Fibroblast of peridontal ligament (primary cell): Measurements from ENCODE around the gene MPC2.
A peak's percentile ranks its signal among the peaks of the same experiment; 100 is the strongest.

Source experiments
- DNase-seq: peaks from one replicate; pipeline ENCODE4 v3.0.0-alpha.2; 2010; ENCODE audit errors: extremely low read depth

Gene MPC2

GRCh38 chr1:167936930-167937708 is at the start of gene MPC2:
TSS of gene MPC2 (minus strand) at chr1:167937072. CDS start at chr1:167935841, 1,231 bp downstream.
- DNase-seq: peak; percentile 68

- no peak for DNase-seq
Measured at GRCh38 chr1:167984886-167985489, 48.1 kb upstream of the MPC2 start.

GRCh38 chr1:167983797-167984420 is 47.0 kb upstream of the MPC2 start:
- no peak for DNase-seq

GRCh38 chr1:167981933-167982332 is 45.1 kb upstream of the MPC2 start:
- no peak for DNase-seq

- DNase-seq: no peak
Measured at GRCh38 chr1:167977245-167977644, 40.4 kb upstream of the MPC2 start.

- DNase-seq: no peak
Measured at GRCh38 chr1:167974698-167975097, 37.8 kb upstream of the MPC2 start.

- DNase-seq: no peak
Measured at GRCh38 chr1:167973832-167974231, 37.0 kb upstream of the MPC2 start.

- no peak for DNase-seq
Measured at GRCh38 chr1:167968569-167968968, 31.7 kb upstream of the MPC2 start.

- no peak for DNase-seq
Measured at GRCh38 chr1:167966050-167966449, 29.2 kb upstream of the MPC2 start.

GRCh38 chr1:167964646-167965045 is 27.8 kb upstream of the MPC2 start:
- DNase-seq: no peak

GRCh38 chr1:167957710-167958109 is 20.8 kb upstream of the MPC2 start:
- DNase-seq: no peak

- no peak for DNase-seq
Measured at GRCh38 chr1:167955915-167956314, 19.0 kb upstream of the MPC2 start.

- no peak for DNase-seq
Measured at GRCh38 chr1:167950569-167950968, 13.7 kb upstream of the MPC2 start.

GRCh38 chr1:167949785-167950184 is 12.9 kb upstream of the MPC2 start:
- no peak for DNase-seq

- DNase-seq: no peak
Measured at GRCh38 chr1:167947733-167948132, 10.9 kb upstream of the MPC2 start.

- DNase-seq: no peak
Measured at GRCh38 chr1:167943541-167943940, 6.7 kb upstream of the MPC2 start.

GRCh38 chr1:167940264-167940663 is 3.4 kb upstream of the MPC2 start:
- DNase-seq: no peak

- DNase-seq: no peak
Measured at GRCh38 chr1:167938080-167938636, 1.3 kb upstream of the MPC2 start.

- no peak for DNase-seq
Measured at GRCh38 chr1:167937709-167938010, 788 bp upstream of the MPC2 start.

GRCh38 chr1:167936068-167936929 is 573 bp downstream of the MPC2 start, which contains the start of gene DCAF6:
TSS of gene DCAF6 (plus strand) at chr1:167936683. CDS start at chr1:167936912, 229 bp downstream.
- DNase-seq: peak; percentile 98

- peak; percentile 45 for DNase-seq
Measured at GRCh38 chr1:167935216-167936067, 1.4 kb downstream of the MPC2 start.
